C4-2B (cell line): ENCODE results near the gene SLC17A2.

Experiments
- CTCF ChIP-seq: fragments of 450-650 bp; conservative IDR thresholded peaks from 2 replicates; pipeline ENCODE4 v1.5.1; 2017; ENCODE audit warnings: mild to moderate bottlenecking
- ZFX ChIP-seq: fragments of 450-650 bp; IDR thresholded peaks from 2 replicates; pipeline ENCODE4 v1.6.1; 2017

GRCh38 chr6:25927756-25928216 is 2.7 kb downstream of the SLC17A2 start:
- TF ChIP-seq CTCF (no peak), ZFX (no peak)
